HG03139 (cell line): ENCODE data around the gene WNT4.

Experiments used
- ATAC-seq: cut with Tn5 transposase; IDR thresholded peaks from one replicate; pipeline ENCODE4 v1.9.1; 2021; ENCODE audit not compliant: unreplicated experiment

Gene WNT4

GRCh38 chr1:22164841-22165808 lies 22.2 kb upstream of the WNT4 start:
- ATAC-seq, result no peak

- ATAC-seq, result no peak
These were observed 20.7 kb upstream of the WNT4 start for GRCh38 chr1:22163564-22163963.

- no peak for ATAC-seq
These were observed 20.2 kb upstream of the WNT4 start for GRCh38 chr1:22163137-22163536.

DNA sequence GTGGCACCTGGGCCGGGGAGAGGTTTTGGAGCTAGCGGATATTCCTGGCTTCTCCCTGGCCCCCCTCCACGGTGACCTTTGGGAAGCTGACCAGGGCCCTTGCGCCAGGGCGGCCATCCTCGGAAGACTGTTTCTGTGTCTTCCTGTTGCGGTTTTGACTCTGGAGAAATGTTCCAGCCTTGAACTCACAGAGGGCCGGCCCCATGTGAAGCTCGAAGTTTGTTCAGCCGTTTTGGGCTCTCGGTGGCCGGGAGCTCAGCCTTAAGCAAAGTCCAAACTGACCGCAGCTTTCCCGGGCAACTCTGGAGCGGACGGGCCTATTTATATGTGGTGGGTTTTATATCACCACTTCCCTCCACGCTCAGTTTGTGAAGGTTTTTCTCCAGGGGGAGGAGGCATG lies 17.0 kb upstream of the WNT4 start:
- ATAC-seq, result no peak

GRCh38 chr1:22158654-22159053 lies 15.8 kb upstream of the WNT4 start:
- ATAC-seq, result no peak

DNA sequence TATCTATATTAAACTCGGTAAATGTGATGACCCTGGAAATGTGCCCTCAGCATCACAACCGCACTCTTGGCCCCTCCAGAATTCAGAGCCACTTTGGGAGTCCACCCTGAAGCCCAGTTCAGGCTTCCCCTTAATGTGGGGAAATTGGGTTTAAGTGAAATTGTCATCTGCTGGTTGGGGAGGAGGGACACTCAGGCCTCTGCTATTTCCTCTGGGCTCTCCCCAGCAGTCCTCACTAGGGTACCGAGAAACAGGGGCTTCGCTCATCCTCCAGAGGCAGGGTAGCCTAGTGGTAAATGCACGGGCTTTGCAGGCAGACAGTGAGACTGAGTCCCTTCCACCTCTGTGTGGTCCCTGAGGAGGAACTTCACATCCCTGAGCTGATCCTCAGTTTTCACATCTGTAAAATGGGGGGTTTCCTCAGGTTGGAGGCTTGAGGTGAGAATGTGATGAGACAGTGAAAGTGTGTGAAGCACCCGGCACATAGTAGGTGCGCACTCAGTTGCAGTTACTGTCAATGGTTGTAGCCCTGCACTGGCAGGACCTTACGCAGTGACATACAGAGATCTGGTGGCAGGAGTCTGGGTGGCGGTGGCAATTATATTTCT lies 14.6 kb upstream of the WNT4 start:
- no peak for ATAC-seq

DNA sequence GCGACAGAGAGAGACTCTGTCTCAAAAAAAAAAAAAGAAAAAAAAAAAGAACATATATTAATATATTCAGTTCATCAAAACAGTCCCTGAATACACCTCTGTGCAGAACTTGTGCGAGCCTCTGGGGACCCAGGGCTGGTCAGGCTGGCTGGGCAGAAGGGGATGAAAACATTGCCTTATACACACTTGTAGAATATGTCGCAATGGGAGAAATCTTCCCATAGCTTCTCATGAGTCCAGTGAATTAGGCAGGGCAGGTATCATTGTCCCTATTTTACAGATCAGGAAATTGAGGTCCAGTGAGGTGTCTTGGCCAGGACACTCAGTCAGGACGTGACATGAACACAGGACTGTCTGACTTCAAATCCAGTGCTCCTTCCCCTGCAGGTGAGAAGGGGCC lies 12.6 kb upstream of the WNT4 start:
- no peak for ATAC-seq

DNA sequence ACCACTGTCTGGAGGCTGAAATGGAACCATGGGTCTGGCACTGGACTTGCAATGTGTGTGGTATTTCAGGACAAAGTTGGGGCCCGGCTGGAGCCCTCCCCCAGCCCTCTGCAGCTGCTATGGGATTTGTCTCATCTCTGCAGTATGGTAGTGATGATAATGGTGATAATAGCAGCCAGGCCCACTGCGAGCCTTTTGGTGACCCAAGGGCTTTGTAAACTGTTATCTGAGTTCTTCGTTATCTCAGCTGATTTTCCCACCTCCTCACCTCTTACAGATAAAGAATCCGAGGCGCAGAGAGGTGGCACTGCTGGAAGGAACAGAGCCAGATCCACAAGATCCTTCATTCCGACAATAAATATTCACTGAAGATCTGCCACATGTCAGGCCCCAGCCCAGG lies 11.7 kb upstream of the WNT4 start:
- no peak for ATAC-seq

- no peak for ATAC-seq
These were observed 11.0 kb upstream of the WNT4 start for GRCh38 chr1:22153660-22154437.

DNA sequence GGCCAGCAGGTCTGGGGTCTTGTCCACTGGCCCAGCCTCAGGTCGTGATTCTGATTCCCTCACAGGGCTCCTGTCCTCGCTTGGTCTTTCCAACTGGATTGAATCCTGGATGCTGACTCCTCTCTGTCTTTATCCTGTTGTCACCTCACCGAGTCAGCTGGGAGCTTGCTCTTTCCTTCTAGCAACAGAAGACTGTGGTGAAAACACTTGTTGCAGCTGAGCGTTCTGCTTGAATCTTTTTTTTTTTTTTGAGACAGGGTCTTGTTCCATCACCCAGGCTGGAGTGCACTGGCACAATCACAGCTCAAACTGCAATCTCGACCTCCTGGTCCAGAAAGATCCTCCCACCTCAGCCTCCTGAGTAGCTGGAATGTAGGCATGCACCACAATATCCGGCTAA lies 8.0 kb upstream of the WNT4 start:
- no peak for ATAC-seq

DNA sequence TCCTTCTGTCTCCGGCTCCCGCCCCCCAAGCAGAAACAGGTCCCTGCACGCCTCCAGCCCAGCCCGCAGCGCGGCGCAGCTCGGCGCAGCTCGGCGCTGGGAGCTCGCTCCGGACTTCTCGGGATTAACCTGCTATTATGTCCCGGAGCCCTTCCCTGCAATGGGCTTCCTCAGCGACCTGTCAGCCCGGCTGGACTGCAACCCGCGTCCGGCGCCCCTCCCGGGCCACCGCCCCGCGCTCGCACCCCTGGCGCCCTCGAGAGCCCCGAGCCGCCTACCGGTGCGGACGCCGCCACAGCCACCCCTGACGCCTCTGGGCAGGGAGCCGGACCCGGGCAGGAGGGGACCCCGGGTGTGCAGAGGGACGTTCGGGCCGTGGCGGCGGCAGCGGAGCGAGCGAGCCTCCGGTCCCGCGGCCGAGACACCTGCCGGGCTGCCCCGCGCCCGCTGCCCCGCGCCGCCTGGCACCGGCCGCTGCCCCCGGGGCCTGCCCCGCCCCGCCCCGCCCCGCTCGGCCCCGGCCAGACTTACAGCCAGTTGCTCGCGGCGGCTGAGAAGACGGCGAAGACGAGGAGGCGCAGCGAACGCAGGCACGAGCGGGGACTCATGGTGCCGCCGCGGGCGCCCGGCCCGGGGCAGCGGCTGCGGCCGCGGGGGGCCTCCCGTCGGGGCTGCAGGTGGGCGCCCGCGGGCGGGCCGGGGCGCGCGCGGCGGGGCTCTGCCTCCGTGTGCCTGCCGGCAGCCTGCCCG lies 407 bp downstream of the WNT4 start:
- ATAC-seq, result no peak

GRCh38 chr1:22141554-22142314 lies 1.2 kb downstream of the WNT4 start:
- no peak for ATAC-seq

- ATAC-seq, result no peak
These were observed 2.2 kb downstream of the WNT4 start for GRCh38 chr1:22140694-22141093.

- ATAC-seq, result no peak
These were observed 3.1 kb downstream of the WNT4 start for GRCh38 chr1:22139817-22140216.

GRCh38 chr1:22139066-22139594 lies 3.8 kb downstream of the WNT4 start:
- ATAC-seq, result no peak

DNA sequence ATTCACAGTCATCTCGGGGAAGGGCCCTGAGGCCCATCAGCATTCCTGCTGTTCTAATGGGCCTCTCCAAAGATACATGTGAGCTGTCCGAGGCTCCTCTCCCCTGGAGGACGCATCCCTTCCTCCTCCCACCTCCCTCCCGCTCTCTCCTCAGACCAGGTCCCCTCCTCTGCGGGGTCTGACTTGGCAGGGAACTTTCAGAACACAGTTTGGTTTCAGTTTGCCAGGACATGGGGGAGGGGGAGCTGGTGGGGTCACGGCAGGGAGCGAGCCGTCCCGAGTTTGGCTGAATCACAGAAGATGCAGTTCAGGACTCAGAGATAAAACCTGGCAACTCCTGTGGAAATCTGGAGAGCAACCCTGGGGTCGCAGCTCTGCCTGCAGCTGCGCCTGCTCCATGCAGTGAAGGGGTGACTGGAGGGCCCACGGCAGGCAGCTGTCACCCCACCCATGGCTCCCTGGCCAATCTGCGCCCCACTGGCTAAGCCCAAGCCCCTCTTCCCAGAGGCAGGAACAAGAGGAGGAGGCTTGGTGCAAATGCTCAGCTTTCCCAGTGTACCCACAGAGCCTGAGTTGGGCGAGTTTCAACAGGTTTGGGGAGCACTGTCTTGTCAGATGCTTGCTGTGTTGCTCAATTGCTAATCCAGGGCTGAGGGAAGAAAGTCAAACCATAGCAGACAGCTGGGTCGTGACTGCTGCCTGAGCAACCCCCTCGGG lies 5.7 kb downstream of the WNT4 start:
- ATAC-seq, result no peak

- ATAC-seq, result no peak
These were observed 9.0 kb downstream of the WNT4 start for GRCh38 chr1:22133931-22134324.

- no peak for ATAC-seq
These were observed 9.5 kb downstream of the WNT4 start for GRCh38 chr1:22133247-22133930.
